HL-60 (cell line): Measurements from ENCODE around the gene CBR4.

Experiments
- CTCF ChIP-seq: IDR thresholded peaks from one replicate; pipeline ENCODE4 v1.5.1; 2011; ENCODE audit warnings: low read length, control low read depth, inconsistent platforms; ENCODE audit not compliant: insufficient read depth
- GABPA ChIP-seq: IDR thresholded peaks from 2 replicates; pipeline ENCODE4 v1.6.1; 2012; ENCODE audit warnings: low read depth
- POLR2AphosphoS5 ChIP-seq: IDR thresholded peaks from 2 replicates; pipeline ENCODE4 v1.6.1; 2012; ENCODE audit warnings: low read depth
- REST ChIP-seq: IDR thresholded peaks from 2 replicates; pipeline ENCODE4 v1.6.1; 2012; ENCODE audit warnings: low read depth; ENCODE audit not compliant: insufficient replicate concordance
- SPI1 ChIP-seq: IDR thresholded peaks from 2 replicates; pipeline ENCODE4 v1.6.1; 2012; ENCODE audit warnings: low read depth, mild to moderate bottlenecking, borderline replicate concordance

- TF ChIP-seq CTCF (no peak), POLR2AphosphoS5 (no peak), SPI1 (no peak), REST (no peak), GABPA (no peak)
These were observed 41.9 kb upstream of the CBR4 start for GRCh38 chr4:169051761-169052593.
